Progenitor cell of endocrine pancreas (in vitro differentiated cells): ENCODE measurements around the gene PRMT9. TPM values are rescaled to one million over a fixed set of nuclear protein-coding genes. Genes with fewer than 3 reads are reported as not detected.

Experiments used
- DNase-seq: peaks from one replicate; pipeline ENCODE4 v3.0.0; 2021; ENCODE audit warnings: low spot score; ENCODE audit not compliant: unreplicated experiment
- H3K27ac Mint-ChIP-seq: 2 replicates; pipeline ENCODE4 v1.8.0; 2021; ENCODE audit warnings: mild to moderate bottlenecking, moderate library complexity, mixed read lengths
- H3K27me3 Mint-ChIP-seq: 2 replicates; pipeline ENCODE4 v1.8.0; 2021; ENCODE audit warnings: mixed read lengths
- H3K36me3 Mint-ChIP-seq: 2 replicates; pipeline ENCODE4 v1.8.0; 2022; ENCODE audit warnings: mixed read lengths; ENCODE audit not compliant: insufficient read depth
- H3K4me1 Mint-ChIP-seq: 2 replicates; pipeline ENCODE4 v1.8.0; 2021; ENCODE audit warnings: low read depth, mixed read lengths
- H3K4me3 Mint-ChIP-seq: 2 replicates; pipeline ENCODE4 v1.8.0; 2021; ENCODE audit warnings: low read depth, mild to moderate bottlenecking, moderate library complexity, mixed read lengths
- H3K9me3 Mint-ChIP-seq: 2 replicates; pipeline ENCODE4 v1.8.0; 2021; ENCODE audit warnings: low read depth, mixed read lengths
- total RNA-seq: library from RNA; stranded (reverse); gene quantifications from 2 replicates; pipeline ENCODE4 v1.2.1, GENCODE V29; 2021
- TF ChIP-seq, protein P1 (sequence below): fragments of 200-600 bp; sonication (generic); IDR thresholded peaks from one replicate; pipeline ENCODE4 v1.5.0; 2021; ENCODE audit warnings: antibody characterized with exemption, mild to moderate bottlenecking; ENCODE audit not compliant: unreplicated experiment

Gene PRMT9
- total RNA-seq, 1 donor from 2014 or later = 13.0 TPM

DNA sequence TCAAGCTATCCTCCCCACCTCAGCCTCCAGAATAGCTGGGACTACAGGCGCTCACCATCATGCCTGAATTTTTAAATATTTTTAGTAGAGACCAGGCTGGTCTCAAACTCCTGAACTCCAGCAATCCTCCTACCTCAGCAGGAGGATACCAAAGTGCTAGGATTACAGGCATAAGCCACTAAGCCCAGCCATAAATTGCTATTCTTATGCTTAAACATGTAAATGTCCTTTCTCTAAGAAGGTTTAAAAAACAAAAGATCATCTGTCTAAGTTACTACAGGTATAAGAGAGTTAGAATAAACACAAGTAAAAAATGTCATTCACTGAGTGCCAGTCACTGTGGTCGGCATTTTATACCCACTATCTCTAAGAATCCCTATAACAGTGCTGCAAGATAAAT, 28.3 kb downstream of the PRMT9 start:
- peaks cover 15% of the 10 kb centered on the region for H3K36me3 Mint-ChIP-seq
- no peak overlapping the region for H3K4me3 Mint-ChIP-seq
- no peak overlapping the region for H3K27ac Mint-ChIP-seq
- H3K4me1 Mint-ChIP-seq = no peaks in the 10 kb centered on the region
- TF ChIP-seq, protein P1, sequence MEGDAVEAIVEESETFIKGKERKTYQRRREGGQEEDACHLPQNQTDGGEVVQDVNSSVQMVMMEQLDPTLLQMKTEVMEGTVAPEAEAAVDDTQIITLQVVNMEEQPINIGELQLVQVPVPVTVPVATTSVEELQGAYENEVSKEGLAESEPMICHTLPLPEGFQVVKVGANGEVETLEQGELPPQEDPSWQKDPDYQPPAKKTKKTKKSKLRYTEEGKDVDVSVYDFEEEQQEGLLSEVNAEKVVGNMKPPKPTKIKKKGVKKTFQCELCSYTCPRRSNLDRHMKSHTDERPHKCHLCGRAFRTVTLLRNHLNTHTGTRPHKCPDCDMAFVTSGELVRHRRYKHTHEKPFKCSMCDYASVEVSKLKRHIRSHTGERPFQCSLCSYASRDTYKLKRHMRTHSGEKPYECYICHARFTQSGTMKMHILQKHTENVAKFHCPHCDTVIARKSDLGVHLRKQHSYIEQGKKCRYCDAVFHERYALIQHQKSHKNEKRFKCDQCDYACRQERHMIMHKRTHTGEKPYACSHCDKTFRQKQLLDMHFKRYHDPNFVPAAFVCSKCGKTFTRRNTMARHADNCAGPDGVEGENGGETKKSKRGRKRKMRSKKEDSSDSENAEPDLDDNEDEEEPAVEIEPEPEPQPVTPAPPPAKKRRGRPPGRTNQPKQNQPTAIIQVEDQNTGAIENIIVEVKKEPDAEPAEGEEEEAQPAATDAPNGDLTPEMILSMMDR = no peak
- no peaks in the 10 kb centered on the region for H3K9me3 Mint-ChIP-seq
- no peaks in the 10 kb centered on the region for H3K27me3 Mint-ChIP-seq
- DNase-seq = no peak

DNA sequence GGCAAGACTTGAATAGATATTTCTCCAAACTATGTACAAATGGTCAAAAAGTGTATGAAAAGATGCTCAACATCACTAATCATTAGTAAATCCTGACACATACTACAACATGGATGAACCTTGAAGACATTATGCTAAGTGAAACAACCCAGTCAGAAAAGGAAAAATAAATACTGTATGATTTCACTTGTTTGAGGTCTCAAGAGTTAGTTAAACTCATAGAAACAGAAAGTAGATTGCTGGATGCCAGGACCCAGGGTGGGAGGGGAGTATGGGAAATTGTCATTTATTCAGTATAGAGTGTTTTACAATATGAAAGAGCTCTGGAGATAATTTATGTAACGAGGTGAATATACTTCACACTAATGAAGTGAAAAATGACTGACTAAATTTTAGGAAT, 32.4 kb downstream of the PRMT9 start:
- Mint-ChIP-seq H3K4me3 (no peak overlapping the region), H3K27ac (no peak overlapping the region), H3K4me1 (no peaks in the 10 kb centered on the region), H3K36me3 (peaks cover 18% of the 10 kb centered on the region), H3K27me3 (no peaks in the 10 kb centered on the region), H3K9me3 (peaks cover 3% of the 10 kb centered on the region)
- DNase-seq = no peak
- TF ChIP-seq, protein P1 = no peak

GRCh38 chr4:147648656-147649055, 35.3 kb downstream of the PRMT9 start:
- TF ChIP-seq, protein P1 = no peak

GRCh38 chr4:147645099-147645498, 38.9 kb downstream of the PRMT9 start:
- Mint-ChIP-seq H3K27me3 (no peaks in the 10 kb centered on the region), H3K4me1 (peaks cover 3% of the 10 kb centered on the region), H3K27ac (no peak overlapping the region), H3K36me3 (peaks cover 14% of the 10 kb centered on the region), H3K4me3 (no peak overlapping the region), H3K9me3 (peaks cover 3% of the 10 kb centered on the region)
- no peak for DNase-seq
- TF ChIP-seq, protein P1 = no peak

More at GRCh38 chr4:147648656-147649055, 35.3 kb downstream of the PRMT9 start:
- no peaks in the 10 kb centered on the region for H3K27me3 Mint-ChIP-seq
- no peak for DNase-seq
- H3K9me3 Mint-ChIP-seq = peaks cover 3% of the 10 kb centered on the region
- no peak overlapping the region for H3K4me3 Mint-ChIP-seq
- H3K27ac Mint-ChIP-seq = peak overlapping the region; percentile 34
- peaks cover 13% of the 10 kb centered on the region for H3K36me3 Mint-ChIP-seq
- H3K4me1 Mint-ChIP-seq = peaks cover 3% of the 10 kb centered on the region

GRCh38 chr4:147644471-147644870, 39.5 kb downstream of the PRMT9 start:
- no peak for DNase-seq
- no peak overlapping the region for H3K4me3 Mint-ChIP-seq
- TF ChIP-seq, protein P1 = no peak
- H3K27me3 Mint-ChIP-seq = no peaks in the 10 kb centered on the region
- H3K4me1 Mint-ChIP-seq = peaks cover 3% of the 10 kb centered on the region
- H3K36me3 Mint-ChIP-seq = peaks cover 17% of the 10 kb centered on the region
- H3K27ac Mint-ChIP-seq = peak overlapping the region; percentile 92
- H3K9me3 Mint-ChIP-seq = peaks cover 3% of the 10 kb centered on the region
